Left cardiac atrium (tissue), 4 donors: ENCODE data around the gene ZBTB32. TPM values are rescaled to one million over a fixed set of nuclear protein-coding genes. Genes with fewer than 3 reads are reported as not detected.
"Not testable (repeated sequence)": the region's sequence is repeated elsewhere in the genome, so short reads cannot be mapped to it uniquely, and the experiment has no call there.

Experiments used
- ATAC-seq, 2 donors: fragments of 200-7000 bp; cut with Tn5 transposase; one replicate each; pipeline ENCODE4 v1.9.1; 2020; ENCODE audit warnings: mild to moderate bottlenecking in 2 of 2, moderate library complexity in 2 of 2
- DNase-seq: peaks from one replicate; pipeline ENCODE4 v3.0.0-alpha.2; 2020
- intact Hi-C, 2 donors: fragments of 100-400 bp; cut with DNase I; formaldehyde crosslinking; loops; one replicate each; pipeline versions ENCODE4 v1.14.1 to v1.15.1; 2022 to 2023
- total RNA-seq, 2 donors: library from RNA; stranded (reverse); fragmentation: NEBNext Ultra II Directional; extraction: Animal tissue kit (Norgen Biotek cat#: 25700); gene quantifications; one replicate each; pipeline ENCODE4 v1.2.1, GENCODE V29; 2021
- donor health status: DM: no; HTN: yes; CAD: no.
- donor health status: DM: no; HTN: yes; CAD: no; lungs with severe emphysema.
- donor health status: DM: yes; HTN: yes; CAD: no.
- donor health status: Dilated cardiomyopathy.

The ZBTB32 gene
- total RNA-seq, 2 donors from 2014 or later = not detected

GRCh38 chr19:35716801-35717664 lies 12.7 kb downstream of the ZBTB32 start:
- DNase-seq = peak; percentile 97
- intact Hi-C loops = loop anchor here (2.0 to 10.0 kb wide), 3 partner anchors 24 to 218 kb away; partner anchors contain the start of genes LRFN3 (in 1 of the 2) and TMEM147 (in 1 of the 2)
- ATAC-seq = peak; percentile 94 to 96

DNA sequence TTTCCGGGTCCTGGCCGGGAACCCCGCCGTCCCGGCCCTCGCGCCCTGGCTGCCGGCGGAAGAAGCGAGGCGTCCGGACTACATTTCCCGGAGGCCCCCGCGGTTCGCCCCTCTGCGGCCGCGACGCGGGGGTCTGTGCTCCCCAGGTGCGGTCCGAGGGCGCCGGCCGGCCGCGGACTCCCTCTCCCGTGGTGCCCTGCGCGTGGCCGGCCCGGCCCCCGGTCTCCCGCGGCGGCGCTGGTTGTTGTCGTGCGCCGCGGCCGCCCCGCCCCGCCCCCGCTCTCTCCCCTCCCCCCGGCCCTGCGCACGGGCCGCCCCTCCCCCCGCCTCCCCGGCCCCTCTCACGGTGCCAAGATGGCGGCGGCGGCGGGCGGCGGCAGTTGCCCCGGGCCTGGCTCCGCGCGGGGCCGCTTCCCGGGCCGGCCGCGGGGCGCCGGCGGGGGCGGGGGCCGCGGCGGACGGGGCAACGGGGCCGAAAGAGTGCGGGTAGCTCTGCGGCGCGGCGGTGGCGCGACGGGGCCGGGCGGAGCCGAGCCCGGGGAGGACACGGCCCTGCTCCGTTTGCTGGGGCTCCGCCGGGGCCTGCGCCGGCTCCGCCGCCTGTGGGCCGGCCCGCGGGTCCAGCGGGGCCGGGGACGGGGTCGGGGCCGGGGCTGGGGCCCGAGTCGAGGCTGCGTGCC lies 13.4 kb downstream of the ZBTB32 start, which contains the start of gene KMT2B:
Gene KMT2B (plus strand): TSS at position 339 of the 680 bp plus-strand sequence. CDS start 16 bp downstream, at position 355.
- intact Hi-C loops = loop anchor here (2.0 to 10.0 kb wide), 3 partner anchors 25 to 217 kb away; partner anchors contain the start of genes LRFN3 (in 1 of the 2) and TMEM147 (in 1 of the 2)
- DNase-seq (no peak), ATAC-seq (peak; percentile 77 to 80)

GRCh38 chr19:35718345-35719041 lies 14.1 kb downstream of the ZBTB32 start:
- DNase-seq = peak; percentile 60
- intact Hi-C loops = loop anchor here (5.0 to 10.0 kb wide), 2 partner anchors 171 to 216 kb away; partner anchors contain the start of genes LRFN3 (in 1 of the 2) and TMEM147 (in 1 of the 2)
- ATAC-seq = no peak

GRCh38 chr19:35719402-35720162 lies 15.2 kb downstream of the ZBTB32 start:
- DNase-seq = no peak
- intact Hi-C loops = loop anchor here (5.0 to 10.0 kb wide), 2 partner anchors 172 to 215 kb away; partner anchors contain the start of genes LRFN3 (in 1 of the 2) and TMEM147 (in 1 of the 2)
- ATAC-seq = no peak

DNA sequence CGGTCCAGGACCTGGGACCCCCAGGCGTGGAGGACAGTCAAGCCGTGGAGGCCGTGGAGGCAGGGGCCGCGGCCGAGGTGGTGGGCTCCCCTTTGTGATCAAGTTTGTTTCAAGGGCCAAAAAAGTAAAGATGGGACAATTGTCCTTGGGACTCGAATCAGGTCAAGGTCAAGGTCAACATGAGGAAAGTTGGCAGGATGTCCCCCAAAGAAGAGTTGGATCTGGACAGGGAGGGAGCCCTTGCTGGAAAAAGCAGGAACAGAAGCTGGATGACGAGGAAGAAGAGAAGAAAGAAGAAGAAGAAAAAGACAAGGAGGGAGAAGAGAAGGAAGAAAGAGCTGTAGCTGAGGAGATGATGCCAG lies 15.8 kb downstream of the ZBTB32 start:
- ATAC-seq = no peak
- no peak for DNase-seq
- intact Hi-C loops = no loop called here

GRCh38 chr19:35720648-35721047 lies 16.3 kb downstream of the ZBTB32 start:
- intact Hi-C loops = no loop called here

DNA sequence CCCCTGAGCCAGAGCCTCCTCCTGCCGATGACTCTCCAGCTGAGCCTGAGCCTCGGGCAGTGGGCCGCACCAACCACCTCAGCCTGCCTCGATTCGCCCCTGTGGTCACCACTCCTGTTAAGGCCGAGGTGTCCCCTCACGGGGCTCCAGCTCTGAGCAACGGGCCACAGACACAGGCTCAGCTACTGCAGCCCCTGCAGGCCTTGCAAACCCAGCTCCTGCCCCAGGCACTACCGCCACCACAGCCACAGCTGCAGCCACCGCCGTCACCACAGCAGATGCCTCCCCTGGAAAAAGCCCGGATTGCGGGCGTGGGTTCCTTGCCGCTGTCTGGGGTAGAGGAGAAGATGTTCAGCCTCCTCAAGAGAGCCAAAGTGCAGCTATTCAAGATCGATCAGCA lies 17.0 kb downstream of the ZBTB32 start:
- intact Hi-C loops = no loop called here

More at GRCh38 chr19:35720648-35721047, 16.3 kb downstream of the ZBTB32 start:
- no peak for DNase-seq
- no peak for ATAC-seq

DNA sequence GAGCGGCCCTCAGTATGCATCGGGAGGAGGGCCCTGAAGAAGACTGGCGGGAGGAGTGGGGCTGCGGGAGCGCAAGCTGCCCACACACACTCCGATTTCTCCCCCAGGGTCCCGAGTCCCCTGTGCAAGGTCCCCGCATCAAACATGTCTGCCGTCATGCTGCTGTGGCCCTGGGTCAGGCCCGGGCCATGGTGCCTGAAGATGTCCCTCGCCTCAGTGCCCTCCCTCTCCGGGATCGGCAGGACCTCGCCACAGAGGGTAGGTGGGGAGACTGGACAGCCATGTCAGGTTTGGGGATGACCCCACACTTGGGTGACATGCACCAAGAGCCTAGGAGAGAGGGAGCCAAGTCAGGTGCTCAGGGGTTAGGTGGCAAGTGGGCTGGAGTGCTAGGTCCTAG lies 18.1 kb downstream of the ZBTB32 start:
- intact Hi-C loops = no loop called here
- ATAC-seq = no peak
- DNase-seq = no peak

More for the DNA sequence above, 17.0 kb downstream of the ZBTB32 start:
- DNase-seq (no peak), ATAC-seq (no peak)

DNA sequence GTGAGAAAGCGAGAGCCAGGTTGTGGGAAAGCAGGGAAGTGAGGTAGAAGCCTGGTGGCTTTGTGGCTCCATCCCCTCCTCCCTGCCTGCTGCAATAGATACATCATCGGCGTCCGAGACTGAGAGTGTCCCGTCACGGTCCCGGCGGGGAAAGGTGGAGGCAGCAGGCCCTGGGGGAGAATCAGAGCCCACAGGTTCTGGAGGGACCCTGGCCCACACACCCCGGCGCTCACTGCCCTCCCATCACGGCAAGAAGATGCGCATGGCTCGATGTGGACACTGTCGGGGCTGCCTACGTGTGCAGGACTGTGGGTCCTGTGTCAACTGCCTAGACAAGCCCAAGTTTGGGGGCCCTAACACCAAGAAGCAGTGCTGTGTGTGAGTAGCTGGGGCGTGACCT lies 18.5 kb downstream of the ZBTB32 start:
- DNase-seq (no peak), ATAC-seq (no peak)
- intact Hi-C loops = no loop called here

- ATAC-seq (no peak), DNase-seq (no peak)
- intact Hi-C loops = no loop called here
Observed at GRCh38 chr19:35723671-35724070, 19.3 kb downstream of the ZBTB32 start.

DNA sequence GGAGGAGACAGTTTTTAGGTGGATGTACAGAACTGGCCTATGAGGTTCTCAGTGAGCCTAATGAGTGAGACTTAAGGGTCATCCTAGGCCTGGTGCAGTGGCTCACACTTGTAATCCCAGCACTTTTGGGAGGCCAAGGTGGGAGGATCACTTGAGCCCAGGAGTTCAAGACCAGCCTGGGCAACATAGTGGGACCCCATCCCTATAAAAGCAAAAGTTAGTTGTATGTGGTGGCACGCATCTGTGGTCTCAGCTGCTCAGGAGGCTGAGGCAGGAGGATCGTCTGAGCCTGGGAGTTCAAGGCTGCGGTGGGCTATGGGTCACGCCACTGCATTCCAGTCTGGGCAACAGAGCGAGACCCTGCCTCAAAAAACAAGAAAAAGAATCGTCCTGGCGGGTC lies 19.8 kb downstream of the ZBTB32 start:
- ATAC-seq, intact Hi-C loops, DNase-seq: not testable (repeated sequence)

DNA sequence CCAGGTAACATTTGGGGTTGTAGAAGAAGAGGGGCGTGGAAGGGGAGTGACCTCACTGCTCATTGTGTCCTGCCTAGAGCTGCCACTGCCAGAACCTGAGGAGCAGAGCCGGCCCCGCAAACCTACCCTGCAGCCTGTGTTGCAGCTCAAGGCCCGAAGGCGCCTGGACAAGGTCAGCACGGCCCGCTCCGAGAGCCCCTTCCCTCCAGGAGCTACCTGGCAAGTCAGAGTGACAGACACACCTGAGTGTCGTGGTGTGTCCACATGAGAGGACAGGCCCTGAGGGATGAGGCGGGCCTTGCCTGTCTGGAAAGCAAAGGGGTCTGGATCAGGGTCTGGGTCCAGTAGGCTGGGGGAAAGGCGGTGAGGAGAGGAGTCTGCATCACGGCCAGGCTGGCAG lies 20.2 kb downstream of the ZBTB32 start:
- no peak for ATAC-seq
- intact Hi-C loops = no loop called here
- DNase-seq = no peak

GRCh38 chr19:35725216-35725861 lies 21.0 kb downstream of the ZBTB32 start:
- intact Hi-C loops = no loop called here
- DNase-seq = no peak

DNA sequence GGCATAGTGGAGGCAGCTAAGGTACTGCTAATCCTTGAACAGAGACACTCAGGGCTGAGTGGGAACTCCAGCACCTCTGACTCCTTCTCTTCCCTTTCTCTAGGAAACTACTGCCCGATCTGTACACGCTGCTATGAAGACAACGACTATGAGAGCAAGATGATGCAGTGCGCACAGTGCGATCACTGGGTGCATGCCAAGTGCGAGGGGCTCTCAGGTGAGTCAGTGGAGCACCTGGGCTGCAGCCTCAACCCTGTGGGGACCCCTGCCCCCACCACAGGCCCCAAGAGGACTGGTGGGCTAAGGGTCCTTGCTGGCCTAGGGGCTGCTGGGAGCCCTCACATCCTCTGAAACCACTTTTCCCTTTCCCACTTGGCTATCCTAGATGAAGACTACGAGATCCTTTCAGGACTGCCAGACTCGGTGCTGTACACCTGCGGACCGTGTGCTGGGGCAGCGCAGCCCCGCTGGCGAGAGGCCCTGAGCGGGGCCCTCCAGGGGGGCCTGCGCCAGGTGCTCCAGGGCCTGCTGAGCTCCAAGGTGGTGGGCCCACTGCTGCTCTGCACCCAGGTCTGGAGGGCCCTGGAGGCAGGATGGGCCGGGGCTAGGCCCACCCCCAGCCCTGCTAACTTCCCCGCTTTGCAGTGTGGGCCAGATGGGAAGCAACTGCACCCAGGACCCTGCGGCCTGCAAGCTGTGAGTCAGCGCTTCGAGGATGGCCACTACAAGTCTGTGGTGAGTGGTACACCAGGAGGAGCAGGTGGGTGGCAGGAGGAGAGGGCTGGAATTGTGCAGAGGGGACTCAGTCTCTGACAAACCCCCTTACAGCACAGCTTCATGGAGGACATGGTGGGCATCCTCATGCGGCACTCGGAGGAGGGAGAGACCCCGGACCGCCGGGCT lies 22.9 kb downstream of the ZBTB32 start:
- intact Hi-C loops = no loop called here
- no peak for DNase-seq

More at GRCh38 chr19:35725216-35725861, 21.0 kb downstream of the ZBTB32 start:
- no peak for ATAC-seq

GRCh38 chr19:35727956-35728706 lies 23.8 kb downstream of the ZBTB32 start:
- no peak for DNase-seq
- intact Hi-C loops = no loop called here
- no peak for ATAC-seq

More for the DNA sequence above, 22.9 kb downstream of the ZBTB32 start:
- ATAC-seq = no peak

DNA sequence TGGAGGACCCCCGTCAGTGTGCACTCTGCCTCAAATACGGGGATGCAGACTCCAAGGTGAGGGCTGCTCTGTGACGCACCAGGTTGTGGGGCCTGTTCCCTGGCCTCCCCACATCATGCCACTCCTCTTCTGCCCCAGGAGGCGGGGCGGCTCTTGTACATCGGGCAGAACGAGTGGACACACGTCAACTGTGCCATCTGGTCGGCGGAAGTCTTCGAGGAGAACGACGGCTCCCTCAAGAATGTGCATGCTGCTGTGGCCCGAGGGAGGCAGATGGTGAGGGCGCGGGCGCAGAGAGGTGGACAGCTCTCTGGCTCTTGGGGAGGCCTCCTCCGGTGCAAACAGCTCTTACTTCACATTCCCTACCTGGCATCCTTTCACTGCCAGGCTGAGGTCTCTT lies 24.7 kb downstream of the ZBTB32 start:
- no peak for DNase-seq
- intact Hi-C loops = no loop called here
- ATAC-seq = no peak
